DOHH2 (cell line): ENCODE measurements around the gene DIPK2B.

Experiments used
- H3F3A ChIP-seq: fragments of 200-600 bp; sonication (generic), shearing (Covaris generic); 2 replicates; pipeline ENCODE4 v1.6.0; 2016; ENCODE audit warnings: antibody characterized with exemption, mild to moderate bottlenecking; ENCODE audit not compliant: control insufficient read depth, insufficient read depth
- H3K27ac ChIP-seq: fragments of 200-600 bp; sonication (generic); 2 replicates; pipeline ENCODE4 v1.5.1; 2014; ENCODE audit warnings: low read depth, mild to moderate bottlenecking, low read length, moderate library complexity
- H3K27me3 ChIP-seq: fragments of 200-600 bp; sonication (generic); 2 replicates; pipeline ENCODE4 v1.6.1; 2014; ENCODE audit warnings: mild to moderate bottlenecking, low read length, mixed read lengths; ENCODE audit not compliant: control insufficient read depth
- H3K36me3 ChIP-seq: fragments of 200-600 bp; sonication (generic); 2 replicates; pipeline ENCODE4 v1.6.1; 2014; ENCODE audit warnings: mild to moderate bottlenecking, low read length, moderate library complexity, mixed read lengths; ENCODE audit not compliant: control insufficient read depth
- H3K4me1 ChIP-seq: fragments of 200-600 bp; sonication (generic); 2 replicates; pipeline ENCODE4 v1.6.1; 2014; ENCODE audit warnings: mild to moderate bottlenecking, low read length, mixed read lengths; ENCODE audit not compliant: control insufficient read depth
- H3K4me2 ChIP-seq: fragments of 200-600 bp; sonication (generic); 2 replicates; pipeline ENCODE4 v1.6.0; 2014; ENCODE audit warnings: mild to moderate bottlenecking, low read length, moderate library complexity
- H3K4me3 ChIP-seq: fragments of 200-600 bp; sonication (generic); 2 replicates; pipeline ENCODE4 v1.5.1; 2014; ENCODE audit warnings: mild to moderate bottlenecking, low read length, mixed read lengths
- H3K79me2 ChIP-seq: fragments of 200-600 bp; sonication (generic); 2 replicates; pipeline ENCODE4 v1.6.1; 2014; ENCODE audit warnings: mild to moderate bottlenecking, low read length, mixed read lengths; ENCODE audit not compliant: control insufficient read depth
- H3K9me2 ChIP-seq: fragments of 200-600 bp; sonication (generic); replicated peaks from 2 replicates; pipeline ENCODE4 v1.6.1; 2014; ENCODE audit warnings: mild to moderate bottlenecking, low read length, mixed read lengths; ENCODE audit not compliant: control insufficient read depth
- H3K9me3 ChIP-seq: fragments of 200-600 bp; sonication (generic); 2 replicates; pipeline ENCODE4 v1.6.1; 2014; ENCODE audit warnings: antibody characterized with exemption, low read length, mixed read lengths; ENCODE audit not compliant: control insufficient read depth, insufficient read depth
- H4K20me1 ChIP-seq: fragments of 200-600 bp; sonication (generic); 2 replicates; pipeline ENCODE4 v1.6.0; 2014; ENCODE audit warnings: low read depth, mild to moderate bottlenecking, antibody characterized with exemption, low read length, moderate library complexity; ENCODE audit not compliant: control insufficient read depth, insufficient read depth
- CTCF ChIP-seq: fragments of 200-600 bp; sonication (generic); IDR thresholded peaks from one replicate; pipeline ENCODE4 v1.5.1; 2014; ENCODE audit warnings: antibody characterized with exemption, mild to moderate bottlenecking, low read depth, low read length; ENCODE audit not compliant: poor library complexity, severe bottlenecking
- EZH2phosphoT487 ChIP-seq: fragments of 200-600 bp; sonication (generic); IDR thresholded peaks from 2 replicates; pipeline ENCODE4 v1.6.1; 2017; ENCODE audit warnings: borderline replicate concordance, mild to moderate bottlenecking, antibody characterized with exemption, low read length, moderate library complexity, mixed read lengths

Gene DIPK2B

GRCh38 chrX:45172890-45173289 lies 27.8 kb downstream of the DIPK2B start:
- Histone ChIP-seq H3K27me3 (no peaks in the 10 kb centered on the region), H3K4me1 (no peaks in the 10 kb centered on the region), H3K79me2 (no peaks in the 10 kb centered on the region), H3F3A (no peaks in the 10 kb centered on the region), H3K4me2 (no peak overlapping the region), H3K9me3 (no peaks in the 10 kb centered on the region), H4K20me1 (no peaks in the 10 kb centered on the region), H3K36me3 (no peaks in the 10 kb centered on the region), H3K9me2 (no peaks in the 10 kb centered on the region), H3K4me3 (no peak overlapping the region), H3K27ac (no peak overlapping the region)
- TF ChIP-seq CTCF = no peak
- no peak for TF ChIP-seq EZH2phosphoT487

GRCh38 chrX:45166781-45167180 lies 33.9 kb downstream of the DIPK2B start:
- TF ChIP-seq CTCF (no peak), EZH2phosphoT487 (no peak)
- Histone ChIP-seq H3K79me2 (no peaks in the 10 kb centered on the region), H4K20me1 (no peaks in the 10 kb centered on the region), H3K9me3 (no peaks in the 10 kb centered on the region), H3K4me3 (no peak overlapping the region), H3K36me3 (no peaks in the 10 kb centered on the region), H3K4me2 (no peak overlapping the region), H3K27me3 (no peaks in the 10 kb centered on the region), H3F3A (no peaks in the 10 kb centered on the region), H3K4me1 (no peaks in the 10 kb centered on the region), H3K27ac (no peak overlapping the region), H3K9me2 (no peaks in the 10 kb centered on the region)

DNA sequence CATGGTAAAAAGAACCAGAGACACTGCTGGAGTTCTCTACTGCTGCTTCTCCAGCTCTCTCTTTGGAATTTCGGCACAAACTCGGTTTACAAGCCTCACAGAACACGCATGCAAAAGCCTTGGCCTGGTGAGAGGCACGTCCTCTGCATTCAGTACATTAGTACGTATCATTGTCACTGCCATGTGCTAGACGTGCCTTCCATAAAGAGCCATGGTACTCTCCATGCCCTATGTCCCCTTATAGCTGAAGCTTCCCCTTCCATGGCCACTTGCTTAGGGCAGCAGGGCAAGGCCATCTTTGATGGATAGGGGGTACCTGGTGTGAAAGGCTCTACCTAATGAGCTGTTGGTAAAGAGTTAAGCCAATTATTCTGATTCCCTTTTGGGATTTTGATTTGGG lies 35.0 kb downstream of the DIPK2B start:
- H3K9me2 ChIP-seq = no peaks in the 10 kb centered on the region
- no peak overlapping the region for H3K4me2 ChIP-seq
- no peak for TF ChIP-seq CTCF
- TF ChIP-seq EZH2phosphoT487 = no peak
- no peaks in the 10 kb centered on the region for H3K9me3 ChIP-seq
- no peaks in the 10 kb centered on the region for H4K20me1 ChIP-seq
- no peaks in the 10 kb centered on the region for H3K27me3 ChIP-seq
- H3F3A ChIP-seq = no peaks in the 10 kb centered on the region
- no peak overlapping the region for H3K27ac ChIP-seq
- no peak overlapping the region for H3K4me3 ChIP-seq
- no peaks in the 10 kb centered on the region for H3K36me3 ChIP-seq
- no peaks in the 10 kb centered on the region for H3K4me1 ChIP-seq
- no peaks in the 10 kb centered on the region for H3K79me2 ChIP-seq

- H3K9me2 ChIP-seq = no peaks in the 10 kb centered on the region
- no peaks in the 10 kb centered on the region for H3K4me1 ChIP-seq
- TF ChIP-seq EZH2phosphoT487 = no peak
- no peak for TF ChIP-seq CTCF
- H3F3A ChIP-seq = no peaks in the 10 kb centered on the region
- H3K27me3 ChIP-seq = no peaks in the 10 kb centered on the region
- H4K20me1 ChIP-seq = no peaks in the 10 kb centered on the region
- H3K9me3 ChIP-seq = no peaks in the 10 kb centered on the region
- no peak overlapping the region for H3K4me3 ChIP-seq
- no peak overlapping the region for H3K27ac ChIP-seq
- H3K79me2 ChIP-seq = no peaks in the 10 kb centered on the region
- no peaks in the 10 kb centered on the region for H3K36me3 ChIP-seq
- no peak overlapping the region for H3K4me2 ChIP-seq
Measured at GRCh38 chrX:45164995-45165394, 35.7 kb downstream of the DIPK2B start.
